Lower leg skin (tissue), 3 donors: ENCODE results near the gene PHPT1.
"Not testable (repeated sequence)": the region's sequence is repeated elsewhere in the genome, so short reads cannot be mapped to it uniquely, and the experiment has no call there.

Experiments used
- POLR2A ChIP-seq, 2 donors: fragments of 450-650 bp; IDR thresholded peaks; one replicate each; pipeline ENCODE4 v1.6.1; 2016 to 2017; ENCODE audit warnings: antibody characterized with exemption in 2 of 2, mild to moderate bottlenecking in 1 of 2, moderate library complexity in 1 of 2
- TF ChIP-seq, protein P1 (sequence below), 3 donors: fragments of 450-650 bp; IDR thresholded peaks; one replicate each; pipeline ENCODE4 v1.5.1; 2016; ENCODE audit warnings: antibody characterized with exemption in 3 of 3, mild to moderate bottlenecking in 3 of 3, moderate library complexity in 2 of 3

DNA sequence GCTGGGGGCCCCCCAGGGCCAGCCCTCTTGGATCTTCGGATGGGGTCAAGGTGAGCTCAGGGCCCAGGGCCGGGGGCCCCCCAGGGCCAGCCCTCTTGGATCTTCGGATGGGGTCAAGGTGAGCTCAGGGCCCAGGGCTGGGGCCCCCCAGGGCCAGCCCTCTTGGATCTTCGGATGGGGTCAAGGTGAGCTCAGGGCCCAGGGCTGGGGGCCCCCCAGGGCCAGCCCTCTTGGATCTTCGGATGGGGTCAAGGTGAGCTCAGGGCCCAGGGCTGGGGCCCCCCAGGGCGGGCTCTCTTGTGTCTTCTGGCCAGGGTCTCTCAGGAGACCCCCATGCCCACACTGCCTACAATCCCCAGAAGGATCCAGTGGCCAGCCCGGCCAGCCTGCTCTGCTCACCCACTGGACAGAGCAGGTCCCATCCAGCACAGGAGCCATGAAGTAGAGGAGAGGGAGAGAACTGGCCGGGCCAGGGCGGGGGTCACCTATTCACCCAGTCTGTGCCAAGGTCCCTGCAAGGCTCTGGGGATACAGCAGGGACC lies 46.1 kb upstream of the PHPT1 start:
- not testable (repeated sequence) for TF ChIP-seq POLR2A (IDR thresholded peaks at IDR 0.05)
- TF ChIP-seq, protein P1, sequence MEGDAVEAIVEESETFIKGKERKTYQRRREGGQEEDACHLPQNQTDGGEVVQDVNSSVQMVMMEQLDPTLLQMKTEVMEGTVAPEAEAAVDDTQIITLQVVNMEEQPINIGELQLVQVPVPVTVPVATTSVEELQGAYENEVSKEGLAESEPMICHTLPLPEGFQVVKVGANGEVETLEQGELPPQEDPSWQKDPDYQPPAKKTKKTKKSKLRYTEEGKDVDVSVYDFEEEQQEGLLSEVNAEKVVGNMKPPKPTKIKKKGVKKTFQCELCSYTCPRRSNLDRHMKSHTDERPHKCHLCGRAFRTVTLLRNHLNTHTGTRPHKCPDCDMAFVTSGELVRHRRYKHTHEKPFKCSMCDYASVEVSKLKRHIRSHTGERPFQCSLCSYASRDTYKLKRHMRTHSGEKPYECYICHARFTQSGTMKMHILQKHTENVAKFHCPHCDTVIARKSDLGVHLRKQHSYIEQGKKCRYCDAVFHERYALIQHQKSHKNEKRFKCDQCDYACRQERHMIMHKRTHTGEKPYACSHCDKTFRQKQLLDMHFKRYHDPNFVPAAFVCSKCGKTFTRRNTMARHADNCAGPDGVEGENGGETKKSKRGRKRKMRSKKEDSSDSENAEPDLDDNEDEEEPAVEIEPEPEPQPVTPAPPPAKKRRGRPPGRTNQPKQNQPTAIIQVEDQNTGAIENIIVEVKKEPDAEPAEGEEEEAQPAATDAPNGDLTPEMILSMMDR (IDR thresholded peaks at IDR 0.05): not testable (repeated sequence)
